Activated naive CD8-positive, alpha-beta T cell treated with anti-CD3 and anti-CD28 coated beads, Interleukin-2, amount 10 ng/mL, durations not matched to agents 7 days and 5 days (primary cell): ENCODE data around the gene CMTM8. TPM values are rescaled to one million over a fixed set of nuclear protein-coding genes. Genes with fewer than 3 reads are reported as not detected.

Experiments
- ATAC-seq: fragments of 150-1000 bp; cut with Tn5 transposase; one replicate; pipeline ENCODE4 v1.10.0; 2021; ENCODE audit warnings: low read depth, moderate library complexity
- POLR2A ChIA-PET: fragments of 350-600 bp; sonication (Branson Sonifier 250); formaldehyde crosslinking; loops from one replicate; lab custom pipeline; 2021; ENCODE audit warnings: antibody characterized with exemption; lab: Charles Lee
- DNase-seq: peaks from one replicate; pipeline ENCODE4 v3.0.0; 2021
- H3K27ac Mint-ChIP-seq: one replicate; pipeline ENCODE4 v1.8.0; 2022; ENCODE audit warnings: mild to moderate bottlenecking, mixed read lengths
- H3K27me3 Mint-ChIP-seq: one replicate; pipeline ENCODE4 v1.8.0; 2022; ENCODE audit warnings: mild to moderate bottlenecking, moderate library complexity, mixed read lengths
- H3K36me3 Mint-ChIP-seq: one replicate; pipeline ENCODE4 v1.8.0; 2021; ENCODE audit warnings: mild to moderate bottlenecking, mixed read lengths
- H3K4me1 Mint-ChIP-seq: one replicate; pipeline ENCODE4 v1.8.0; 2021; ENCODE audit warnings: mixed read lengths
- H3K4me3 Mint-ChIP-seq: one replicate; pipeline ENCODE4 v1.8.0; 2022; ENCODE audit warnings: mild to moderate bottlenecking, moderate library complexity, mixed read lengths
- H3K9me3 Mint-ChIP-seq: one replicate; pipeline ENCODE4 v1.8.0; 2021; ENCODE audit warnings: mixed read lengths
- total RNA-seq, 2 experiments: library from RNA; stranded (reverse); gene quantifications; one replicate each; pipeline ENCODE4 v1.2.3, GENCODE V29; 2021

Gene CMTM8
- total RNA-seq, 2 experiments from 2014 or later, result 2.6 to 2.7 TPM

- H3K27me3 Mint-ChIP-seq, result no peaks in the 10 kb centered on the region
- no peaks in the 10 kb centered on the region for H3K9me3 Mint-ChIP-seq
- peaks cover 1% of the 10 kb centered on the region for H3K4me1 Mint-ChIP-seq
- DNase-seq, result no peak
- peaks cover 1% of the 10 kb centered on the region for H3K36me3 Mint-ChIP-seq
- no peak for ATAC-seq
- H3K27ac Mint-ChIP-seq, result no peak overlapping the region
- POLR2A ChIA-PET, result no interaction called here
- H3K4me3 Mint-ChIP-seq, result no peak overlapping the region
Observed at GRCh38 chr3:32354362-32354778, 115.9 kb downstream of the CMTM8 start.

GRCh38 chr3:32355751-32356291 is 117.3 kb downstream of the CMTM8 start:
- no peak overlapping the region for H3K27ac Mint-ChIP-seq
- no peaks in the 10 kb centered on the region for H3K9me3 Mint-ChIP-seq

GRCh38 chr3:32359766-32360492 is 121.4 kb downstream of the CMTM8 start:
- H3K4me3 Mint-ChIP-seq, result no peak overlapping the region
- H3K27ac Mint-ChIP-seq, result no peak overlapping the region
- ATAC-seq (no peak), DNase-seq (no peak)
- no peaks in the 10 kb centered on the region for H3K9me3 Mint-ChIP-seq
- H3K27me3 Mint-ChIP-seq, result peaks cover 2% of the 10 kb centered on the region
- no peaks in the 10 kb centered on the region for H3K4me1 Mint-ChIP-seq
- H3K36me3 Mint-ChIP-seq, result no peaks in the 10 kb centered on the region
- POLR2A ChIA-PET, result no interaction called here

More at GRCh38 chr3:32355751-32356291, 117.3 kb downstream of the CMTM8 start:
- H3K4me1 Mint-ChIP-seq, result no peaks in the 10 kb centered on the region
- peaks cover 1% of the 10 kb centered on the region for H3K36me3 Mint-ChIP-seq
- POLR2A ChIA-PET, result no interaction called here
- no peaks in the 10 kb centered on the region for H3K27me3 Mint-ChIP-seq
- ATAC-seq (no peak), DNase-seq (no peak)
- H3K4me3 Mint-ChIP-seq, result no peak overlapping the region

- no peak overlapping the region for H3K27ac Mint-ChIP-seq
- no peaks in the 10 kb centered on the region for H3K36me3 Mint-ChIP-seq
- H3K27me3 Mint-ChIP-seq, result peaks cover 2% of the 10 kb centered on the region
- no peaks in the 10 kb centered on the region for H3K9me3 Mint-ChIP-seq
- H3K4me1 Mint-ChIP-seq, result no peaks in the 10 kb centered on the region
- DNase-seq (no peak), ATAC-seq (no peak)
- no peak overlapping the region for H3K4me3 Mint-ChIP-seq
- POLR2A ChIA-PET, result no interaction called here
Observed at GRCh38 chr3:32360493-32360827, 122.0 kb downstream of the CMTM8 start.

GRCh38 chr3:32366638-32367397 is 128.3 kb downstream of the CMTM8 start:
- no peak for DNase-seq
- Mint-ChIP-seq H3K4me3 (no peak overlapping the region), H3K36me3 (no peaks in the 10 kb centered on the region), H3K9me3 (no peaks in the 10 kb centered on the region), H3K27me3 (peaks cover 2% of the 10 kb centered on the region), H3K27ac (no peak overlapping the region), H3K4me1 (peaks cover 12% of the 10 kb centered on the region)
- no peak for ATAC-seq
- POLR2A ChIA-PET, result no interaction called here

- POLR2A ChIA-PET, result no interaction called here
- DNase-seq, result no peak
- peaks cover 2% of the 10 kb centered on the region for H3K27me3 Mint-ChIP-seq
- no peaks in the 10 kb centered on the region for H3K9me3 Mint-ChIP-seq
- H3K36me3 Mint-ChIP-seq, result no peaks in the 10 kb centered on the region
- no peak overlapping the region for H3K4me3 Mint-ChIP-seq
- peaks cover 15% of the 10 kb centered on the region for H3K4me1 Mint-ChIP-seq
- ATAC-seq, result no peak
- no peak overlapping the region for H3K27ac Mint-ChIP-seq
Observed at GRCh38 chr3:32367442-32367841, 129.0 kb downstream of the CMTM8 start.

- ATAC-seq (peak; percentile 63), DNase-seq (no peak)
- Mint-ChIP-seq H3K27ac (peak overlapping the region; percentile 81), H3K27me3 (no peaks in the 10 kb centered on the region), H3K9me3 (no peaks in the 10 kb centered on the region), H3K4me3 (peak overlapping the region; percentile 6), H3K4me1 (peaks cover 21% of the 10 kb centered on the region), H3K36me3 (no peaks in the 10 kb centered on the region)
- POLR2A ChIA-PET, result interaction anchor here (0.6 to 1.3 kb wide), 6 partner anchors 10 to 162 kb away, joined by 3 to 6 read pairs (median 3); no protein-coding TSS in a partner anchor
Observed at GRCh38 chr3:32371461-32372212, 133.2 kb downstream of the CMTM8 start.

GRCh38 chr3:32372213-32372490 is 133.7 kb downstream of the CMTM8 start:
- ATAC-seq (no peak), DNase-seq (no peak)
- no peaks in the 10 kb centered on the region for H3K9me3 Mint-ChIP-seq
- peaks cover 18% of the 10 kb centered on the region for H3K4me1 Mint-ChIP-seq
- H3K36me3 Mint-ChIP-seq, result no peaks in the 10 kb centered on the region
- H3K27ac Mint-ChIP-seq, result peak overlapping the region; percentile 81
- H3K4me3 Mint-ChIP-seq, result no peak overlapping the region
- no peaks in the 10 kb centered on the region for H3K27me3 Mint-ChIP-seq
- POLR2A ChIA-PET, result interaction anchor here (0.7 to 1.3 kb wide), 3 partner anchors 10 to 96 kb away, joined by 3 to 6 read pairs (median 3); no protein-coding TSS in a partner anchor

- no peak overlapping the region for H3K27ac Mint-ChIP-seq
- DNase-seq (no peak), ATAC-seq (no peak)
- peaks cover 15% of the 10 kb centered on the region for H3K4me1 Mint-ChIP-seq
- no peaks in the 10 kb centered on the region for H3K27me3 Mint-ChIP-seq
- POLR2A ChIA-PET, result interaction anchor here (1.0 kb wide), 1 partner anchor 95 kb away, joined by 4 read pairs; no protein-coding TSS in a partner anchor
- no peak overlapping the region for H3K4me3 Mint-ChIP-seq
- H3K9me3 Mint-ChIP-seq, result no peaks in the 10 kb centered on the region
- no peaks in the 10 kb centered on the region for H3K36me3 Mint-ChIP-seq
Observed at GRCh38 chr3:32373276-32373675, 134.8 kb downstream of the CMTM8 start.

GRCh38 chr3:32373844-32374243 is 135.4 kb downstream of the CMTM8 start:
- no peaks in the 10 kb centered on the region for H3K27me3 Mint-ChIP-seq
- no peaks in the 10 kb centered on the region for H3K36me3 Mint-ChIP-seq
- H3K4me3 Mint-ChIP-seq, result no peak overlapping the region
- DNase-seq, result no peak
- POLR2A ChIA-PET, result interaction anchor here (1.0 kb wide), 1 partner anchor 94 kb away, joined by 4 read pairs; no protein-coding TSS in a partner anchor
- peaks cover 15% of the 10 kb centered on the region for H3K4me1 Mint-ChIP-seq
- ATAC-seq, result no peak
- no peaks in the 10 kb centered on the region for H3K9me3 Mint-ChIP-seq
- H3K27ac Mint-ChIP-seq, result no peak overlapping the region

GRCh38 chr3:32374788-32375595 is 136.5 kb downstream of the CMTM8 start:
- DNase-seq (peak; percentile 44), ATAC-seq (peak; percentile 64)
- Mint-ChIP-seq H3K27me3 (peaks cover 3% of the 10 kb centered on the region), H3K4me3 (no peak overlapping the region), H3K27ac (no peak overlapping the region), H3K9me3 (no peaks in the 10 kb centered on the region), H3K4me1 (peaks cover 15% of the 10 kb centered on the region), H3K36me3 (no peaks in the 10 kb centered on the region)
- POLR2A ChIA-PET, result interaction anchor here (1.4 kb wide), 4 partner anchors 17 to 93 kb away, joined by 3 to 9 read pairs (median 5); no protein-coding TSS in a partner anchor

- peaks cover 6% of the 10 kb centered on the region for H3K27me3 Mint-ChIP-seq
- POLR2A ChIA-PET, result interaction anchor here (1.4 kb wide), 4 partner anchors 17 to 92 kb away, joined by 3 to 9 read pairs (median 5); no protein-coding TSS in a partner anchor
- H3K36me3 Mint-ChIP-seq, result no peaks in the 10 kb centered on the region
- no peak overlapping the region for H3K27ac Mint-ChIP-seq
- H3K4me3 Mint-ChIP-seq, result no peak overlapping the region
- ATAC-seq, result no peak
- peaks cover 15% of the 10 kb centered on the region for H3K4me1 Mint-ChIP-seq
- DNase-seq, result no peak
- no peaks in the 10 kb centered on the region for H3K9me3 Mint-ChIP-seq
Observed at GRCh38 chr3:32375596-32375930, 137.1 kb downstream of the CMTM8 start.
